ENCODE measurements around the gene FREM2.

- TF ChIP-seq CTCF (IDR thresholded peaks at IDR 0.05) (no peak), POLR2A (IDR thresholded peaks at IDR 0.05) (no peak)
These were observed 90.7 kb downstream of the FREM2 start for GRCh38 chr13:38777347-38778119.

All from testis (tissue), 2 donors.